CD4-positive, alpha-beta T cell treated with Interleukin-2 at 100 ng/mL for 4 hours (primary cell): Measurements from ENCODE around the gene ETHE1.
A peak's percentile ranks its signal among the peaks of the same experiment; 100 is the strongest.
"Not testable (repeated sequence)": the region's sequence is repeated elsewhere in the genome, so short reads cannot be mapped to it uniquely, and the experiment has no call there.

Experiments used
- DNase-seq: peaks from one replicate; pipeline ENCODE4 v3.0.0-alpha.2; 2020; ENCODE audit warnings: low spot score

Gene ETHE1

DNA sequence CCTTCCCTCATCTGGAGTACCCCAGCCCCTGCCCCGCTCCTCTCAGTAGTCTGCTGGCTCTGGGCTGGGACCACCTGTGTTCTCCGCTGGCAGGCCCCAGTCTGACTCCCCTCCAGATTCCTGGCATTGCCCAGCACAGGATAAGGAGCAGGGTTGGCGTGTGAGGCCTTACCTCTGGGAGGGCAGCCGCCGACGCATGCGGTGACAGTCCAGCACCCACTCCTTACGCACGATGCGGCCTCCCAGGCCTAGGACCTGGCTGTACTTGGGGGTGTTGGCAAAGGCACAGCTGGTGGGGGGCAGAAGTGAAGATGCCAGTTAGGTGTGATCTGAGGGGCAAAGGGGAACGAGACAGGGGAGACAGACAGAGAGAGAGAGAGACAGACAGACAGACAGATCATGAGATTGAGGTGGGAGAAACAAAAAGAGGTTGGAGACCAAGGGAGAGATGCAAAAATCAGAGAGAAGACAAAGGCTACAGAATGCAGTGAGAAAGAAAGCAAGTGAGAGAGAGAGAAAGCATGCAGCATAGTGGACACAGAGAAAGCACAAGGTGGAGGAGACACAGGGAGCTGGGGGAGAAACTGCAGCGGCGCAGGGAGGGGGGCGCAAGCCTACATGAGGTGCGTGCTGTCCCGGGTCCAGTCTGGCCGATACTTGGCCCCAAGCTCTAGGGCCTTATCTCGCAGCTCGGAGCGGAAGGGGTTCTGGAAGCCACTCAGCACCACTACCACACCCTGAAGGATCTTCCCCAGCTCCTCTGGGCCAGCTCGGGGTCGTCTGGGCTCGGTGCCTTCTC, 24.6 kb upstream of the ETHE1 start:
- no peak for DNase-seq

DNA sequence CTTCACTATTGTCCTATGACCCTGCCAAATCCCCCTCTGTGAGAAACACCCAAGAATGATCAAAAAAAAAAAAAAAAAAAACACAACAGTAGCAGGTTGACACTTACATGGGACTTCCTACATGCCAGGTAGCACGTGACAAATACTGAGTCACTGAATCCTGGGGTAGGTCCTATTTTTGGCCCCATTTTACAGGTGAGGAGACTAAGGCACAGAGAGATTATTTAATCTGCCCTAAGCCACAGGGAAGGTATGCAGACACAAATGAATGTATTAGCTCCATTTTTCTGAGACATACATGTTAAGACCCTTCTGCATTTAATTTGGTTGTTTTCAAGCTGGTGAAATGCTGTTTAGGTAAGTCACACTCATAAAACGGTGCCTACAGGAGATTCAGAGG, 21.7 kb upstream of the ETHE1 start:
- no peak for DNase-seq

DNA sequence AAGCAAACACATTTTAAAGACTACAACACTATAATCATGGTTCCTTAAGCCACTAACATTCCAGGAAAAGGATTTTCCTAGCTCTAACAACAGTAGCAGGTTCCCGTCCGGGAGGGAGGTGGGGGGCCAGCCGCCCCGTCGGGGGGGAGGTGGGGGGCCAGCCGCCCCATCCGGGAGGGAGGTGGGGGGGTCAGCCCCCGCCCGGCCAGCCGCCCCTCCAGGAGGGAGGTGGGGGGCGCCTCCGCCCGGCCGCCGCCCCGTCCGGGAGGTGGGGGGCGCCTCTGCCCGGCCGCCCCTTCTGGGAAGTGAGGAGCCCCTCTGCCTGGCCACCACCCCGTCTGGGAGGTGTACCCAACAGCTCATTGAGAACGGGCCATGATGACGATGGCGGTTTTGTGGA, 20.9 kb upstream of the ETHE1 start:
- DNase-seq = not testable (repeated sequence)

DNA sequence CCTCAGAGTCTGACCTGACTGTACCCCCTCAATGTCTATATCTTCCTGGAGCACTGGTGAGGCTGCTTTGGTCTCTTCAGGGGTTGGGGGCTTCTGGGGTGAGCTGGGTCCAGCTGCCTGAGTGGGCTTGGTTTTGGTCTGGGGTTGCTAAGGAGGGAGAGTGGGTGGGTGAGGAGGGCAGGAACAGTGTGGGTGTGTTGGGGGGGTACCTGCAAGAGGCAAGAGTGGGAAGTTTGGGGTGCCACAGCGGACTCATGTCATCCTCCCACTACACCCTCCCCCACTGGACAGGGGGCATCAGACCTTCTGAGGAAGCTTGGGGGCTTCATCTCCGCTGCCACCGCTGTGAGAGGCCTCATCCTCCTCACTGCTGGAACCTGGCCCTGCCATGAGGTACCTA, 19.6 kb upstream of the ETHE1 start:
- no peak for DNase-seq

DNA sequence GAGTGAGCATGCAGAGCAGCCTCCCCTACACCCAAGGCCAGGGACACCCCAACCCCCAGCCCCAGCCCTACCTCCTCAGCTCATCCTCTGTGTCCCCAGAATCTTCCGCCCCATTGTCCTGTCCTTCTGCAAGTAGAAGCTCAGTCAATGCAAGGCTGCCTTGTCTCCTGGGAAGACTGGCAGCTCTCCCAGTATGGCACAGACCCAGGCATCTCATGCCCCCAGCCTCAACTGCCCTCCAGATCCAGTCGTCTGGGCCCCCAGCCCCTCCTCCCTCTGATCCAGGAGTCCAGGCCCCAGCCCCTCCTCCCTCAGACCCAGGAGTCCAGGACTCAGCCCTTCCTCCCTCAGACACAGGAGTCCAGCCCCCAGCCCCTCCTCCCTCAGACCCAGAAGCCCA, 19.0 kb upstream of the ETHE1 start:
- no peak for DNase-seq

DNA sequence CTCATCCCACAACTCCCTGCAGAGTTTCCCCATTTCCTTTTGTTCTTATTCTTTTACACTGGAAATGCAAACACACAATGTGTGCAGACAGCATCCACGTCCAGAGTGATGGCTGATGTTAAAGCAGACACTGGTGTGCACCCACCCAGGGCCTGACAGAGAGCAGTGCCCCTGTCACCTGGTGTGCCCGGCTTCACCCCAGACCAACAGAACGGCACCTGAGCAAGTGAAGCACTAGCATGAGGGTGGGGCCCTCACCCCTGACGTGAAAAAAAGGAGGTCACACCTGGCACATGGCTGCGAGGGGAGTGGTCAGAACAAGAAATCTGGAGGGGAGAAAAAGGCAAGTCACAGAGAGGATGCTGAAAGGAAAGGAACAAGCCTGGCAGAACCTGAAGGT, 18.3 kb upstream of the ETHE1 start:
- no peak for DNase-seq

DNA sequence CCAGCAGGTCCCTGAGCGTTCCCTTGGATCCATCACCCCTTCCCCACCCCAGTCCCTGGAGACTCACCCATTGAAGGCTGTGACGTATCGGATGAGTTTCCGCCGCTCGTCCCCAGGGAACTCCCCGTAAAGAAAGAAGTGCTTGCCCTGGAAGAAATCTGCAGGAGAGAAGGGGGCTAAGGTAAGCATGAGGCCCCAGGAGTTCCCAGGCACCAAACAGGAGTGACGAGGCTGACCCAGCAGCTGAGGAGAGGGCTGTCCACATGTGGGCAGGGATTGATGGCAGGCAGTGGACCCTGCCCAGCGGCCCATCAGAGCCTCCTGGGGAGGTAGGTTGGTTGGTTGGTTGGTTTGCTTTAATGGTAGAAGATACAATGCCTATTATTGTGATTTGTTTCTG, 17.1 kb upstream of the ETHE1 start:
- DNase-seq = no peak

DNA sequence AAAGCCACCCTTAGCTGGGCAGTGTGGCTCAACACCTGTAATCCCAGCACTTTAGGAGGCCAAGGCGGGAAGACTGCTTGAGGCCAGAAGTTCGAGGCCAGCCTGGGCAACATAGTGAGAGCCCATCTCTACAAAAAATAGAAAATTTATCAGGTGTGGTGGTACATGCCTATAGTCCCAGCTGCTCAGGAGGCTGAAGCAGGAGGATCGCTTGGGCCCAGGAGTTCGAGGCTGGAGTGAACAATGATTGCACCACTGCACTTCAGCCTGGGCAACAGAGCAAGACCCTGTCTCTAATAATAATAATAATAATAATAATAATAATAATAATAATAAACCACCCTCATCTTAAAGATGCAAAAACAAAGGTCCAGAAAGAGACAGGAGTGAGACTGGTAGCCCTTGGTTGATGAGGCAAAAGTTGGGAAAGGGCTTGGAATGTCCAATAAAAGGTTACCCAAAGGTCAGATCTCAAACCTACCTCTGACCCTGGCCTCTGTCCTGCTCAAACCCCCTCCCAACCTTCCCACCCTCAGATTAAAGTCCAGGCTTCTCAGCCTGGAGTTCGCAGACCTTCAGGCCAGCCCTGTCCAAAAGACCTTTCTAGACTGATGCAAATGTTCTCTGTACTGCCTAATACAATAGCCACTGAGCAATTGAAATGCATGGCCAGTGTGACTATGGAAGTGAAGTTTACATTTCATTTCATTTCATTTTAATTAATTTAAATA, 15.1 kb upstream of the ETHE1 start:
- DNase-seq = no peak

DNA sequence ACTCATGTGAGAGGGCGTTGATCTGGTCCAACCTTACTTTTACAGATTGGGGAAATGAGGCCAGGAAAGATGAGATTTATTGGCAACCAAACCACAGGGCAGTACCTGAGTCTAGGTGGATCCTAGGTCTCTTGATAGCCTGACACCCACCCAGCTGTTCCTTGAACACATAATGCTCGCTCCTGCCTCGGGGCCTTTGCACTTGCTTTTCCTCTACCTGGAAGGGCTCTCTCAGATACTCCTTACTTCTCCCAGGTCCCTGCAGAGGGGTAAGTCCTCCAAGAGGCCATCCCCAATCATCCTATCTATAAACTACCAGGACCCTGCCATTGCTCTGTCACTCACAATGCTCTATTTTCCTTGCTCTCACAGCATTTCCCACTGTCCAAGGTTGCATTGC, 13.4 kb upstream of the ETHE1 start:
- no peak for DNase-seq

DNA sequence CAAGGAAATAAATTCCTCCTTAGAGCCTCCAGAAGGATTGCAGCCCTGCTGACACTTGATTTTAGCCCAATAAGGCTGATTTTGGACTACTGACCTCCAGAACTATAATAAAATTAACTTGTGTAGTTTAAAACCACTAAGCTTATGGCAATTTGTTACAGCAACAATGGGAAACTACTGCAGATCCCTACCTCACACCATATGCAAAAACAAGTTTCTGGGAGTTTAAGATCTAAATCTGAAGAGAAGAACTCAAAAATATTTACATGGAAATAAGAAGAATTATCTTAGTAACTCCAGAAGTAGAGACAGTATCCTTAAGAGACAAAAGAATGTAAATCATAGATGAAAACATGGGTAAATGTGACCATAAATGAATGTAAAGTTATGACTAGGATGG, 11.9 kb upstream of the ETHE1 start:
- DNase-seq = no peak

DNA sequence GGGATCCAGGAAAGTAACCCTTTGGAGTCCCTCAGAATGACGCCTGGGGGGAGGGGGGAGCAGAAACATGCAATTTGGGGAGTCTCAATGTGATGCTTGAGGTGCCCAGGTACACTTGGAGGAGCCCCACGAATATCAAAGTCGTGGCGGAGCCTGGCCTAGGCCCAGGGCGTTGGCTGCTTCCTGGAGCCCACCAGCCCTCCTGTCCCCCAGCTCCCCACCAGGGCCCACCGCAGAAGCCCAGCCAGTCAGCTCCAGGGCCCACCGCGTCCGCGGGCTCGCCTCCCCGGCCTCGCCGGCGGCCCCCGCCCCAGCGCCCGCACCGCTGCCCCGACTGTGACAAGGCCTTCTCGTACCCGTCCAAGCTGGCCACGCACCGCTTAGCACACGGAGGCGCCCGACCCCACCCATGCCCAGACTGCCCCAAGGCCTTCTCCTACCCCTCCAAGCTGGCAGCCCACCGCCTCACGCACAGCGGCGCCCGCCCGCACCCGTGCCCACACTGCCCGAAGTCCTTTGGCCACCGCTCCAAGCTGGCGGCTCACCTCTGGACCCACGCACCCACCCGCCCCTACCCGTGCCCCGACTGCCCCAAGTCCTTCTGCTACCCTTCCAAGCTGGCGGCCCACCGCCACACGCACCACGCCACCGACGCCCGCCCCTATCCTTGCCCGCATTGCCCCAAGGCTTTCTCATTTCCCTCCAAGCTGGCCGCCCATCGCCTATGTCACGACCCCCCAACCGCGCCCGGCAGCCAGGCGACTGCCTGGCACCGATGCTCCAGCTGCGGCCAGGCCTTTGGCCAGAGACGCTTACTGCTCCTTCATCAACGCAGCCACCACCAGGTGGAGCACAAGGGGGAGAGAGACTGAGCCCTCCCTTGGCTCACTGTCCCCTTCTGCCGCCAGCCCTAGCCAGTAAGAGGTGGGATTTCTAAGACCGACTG, 8.1 kb upstream of the ETHE1 start:
- peak; percentile 22 for DNase-seq

DNA sequence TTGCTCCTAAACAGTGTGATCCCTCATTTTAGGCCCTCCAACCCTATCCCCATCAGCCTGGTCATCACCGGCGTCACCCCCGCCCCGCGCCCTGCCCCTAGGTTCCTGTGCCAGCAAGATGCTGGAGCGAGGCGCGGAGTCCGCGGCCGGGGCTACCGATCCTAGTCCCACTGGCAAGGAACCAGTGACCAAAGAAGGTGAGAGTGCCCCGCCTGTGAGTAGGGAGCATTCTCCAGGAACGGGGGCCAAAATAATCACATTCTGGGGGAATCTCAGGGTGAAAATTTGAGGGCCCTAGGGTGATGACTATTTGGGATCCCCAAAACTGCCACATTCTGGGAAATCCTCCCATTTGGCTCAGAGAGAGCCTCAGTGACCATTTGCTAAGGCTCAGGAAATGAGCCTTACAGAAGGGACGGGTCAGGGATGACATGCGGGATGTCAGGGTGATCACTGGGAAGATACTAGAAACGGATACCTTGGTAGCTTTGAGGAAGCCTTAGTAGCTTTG, 7.4 kb upstream of the ETHE1 start:
- DNase-seq = no peak

DNA sequence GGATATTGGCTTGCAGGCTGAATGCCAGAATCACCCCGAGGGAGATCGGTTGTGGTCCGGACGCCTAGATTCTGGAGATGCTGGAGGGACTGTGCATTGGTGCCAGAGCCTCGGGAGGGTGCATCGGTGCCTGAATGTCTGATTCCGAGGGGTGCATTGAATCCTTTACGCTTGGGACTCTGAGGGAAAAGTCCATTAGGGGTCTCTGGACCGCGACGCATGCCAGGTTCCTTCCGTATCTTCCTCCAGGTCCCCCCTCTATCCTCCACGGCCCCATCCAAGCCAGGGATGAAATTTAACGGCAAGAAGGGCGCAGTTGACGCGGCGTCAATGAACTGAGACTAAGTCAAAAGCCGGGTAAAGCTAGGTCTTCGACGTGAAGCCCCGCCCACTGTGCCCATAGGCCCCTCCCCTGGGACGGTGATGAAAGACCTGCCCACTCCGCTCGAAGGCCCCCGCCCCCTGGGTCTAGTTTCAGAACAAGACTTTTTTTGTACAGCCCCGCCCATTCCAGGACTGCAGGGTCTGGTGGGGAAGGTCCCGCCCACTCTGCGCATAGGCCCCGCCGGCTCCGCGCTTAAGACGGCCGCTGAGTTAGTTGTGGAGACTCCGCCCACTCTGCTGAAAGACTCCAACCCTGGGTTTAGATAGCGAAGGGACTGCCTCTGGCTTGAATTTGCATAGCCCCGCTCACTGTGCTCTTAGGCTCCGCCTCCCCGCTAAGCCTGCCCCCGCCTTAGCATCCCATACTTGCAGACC, 6.7 kb upstream of the ETHE1 start:
- peak; percentile 94 for DNase-seq

DNA sequence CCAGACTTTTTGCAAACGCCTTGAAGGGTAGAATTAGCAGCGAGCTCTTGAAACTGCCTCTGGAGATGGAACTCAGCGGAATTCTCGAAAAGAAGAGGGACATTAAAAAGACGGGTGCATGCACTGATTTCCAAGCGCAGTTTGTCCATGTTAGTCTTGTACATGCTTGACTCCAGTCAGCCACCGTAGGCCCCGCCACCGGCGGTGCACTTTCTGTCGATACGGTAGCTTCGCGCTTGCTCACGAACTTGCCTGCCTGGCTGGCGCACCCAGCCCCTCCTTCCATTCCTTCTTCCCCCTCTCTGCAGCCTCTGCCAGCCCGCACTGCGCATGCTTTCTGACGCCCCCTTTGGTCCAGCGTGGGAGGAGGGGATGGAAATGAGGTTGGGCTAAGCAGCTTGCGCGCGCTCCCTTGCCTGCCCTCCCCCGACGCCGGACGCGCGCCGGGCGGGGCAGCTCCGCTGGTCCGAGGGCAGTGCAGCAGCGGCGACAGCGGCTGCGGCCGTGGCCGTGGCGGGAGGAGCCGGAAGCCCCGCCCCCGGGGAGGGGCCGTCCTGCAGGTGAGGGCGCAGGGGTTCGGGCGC, 6.1 kb upstream of the ETHE1 start, which contains the start of gene ZNF575:
Gene ZNF575, plus strand, starts transcription at position 227 of the 584 bp plus-strand sequence. CDS start 1,235 bp downstream, outside the sequence.
- DNase-seq = peak; percentile 85

DNA sequence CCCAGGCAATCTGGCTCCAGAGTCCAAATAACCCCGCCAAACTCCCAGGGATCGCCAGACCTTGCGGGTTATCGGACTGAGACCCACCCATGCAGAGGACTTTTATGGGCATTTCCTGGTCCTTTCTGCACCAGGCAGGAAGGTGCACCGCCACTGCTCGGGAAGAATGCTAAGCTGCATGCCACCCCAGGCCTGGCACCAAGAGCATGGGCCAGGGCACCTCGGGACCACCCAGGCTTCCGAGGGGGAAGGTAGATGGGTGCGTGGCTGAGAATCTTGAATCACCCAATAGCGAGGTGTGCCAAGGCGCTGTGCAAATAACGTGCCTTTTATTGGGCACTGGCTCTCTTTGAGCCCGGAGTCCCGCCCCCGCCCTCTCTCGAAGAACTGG, 5.6 kb upstream of the ETHE1 start:
- no peak for DNase-seq

DNA sequence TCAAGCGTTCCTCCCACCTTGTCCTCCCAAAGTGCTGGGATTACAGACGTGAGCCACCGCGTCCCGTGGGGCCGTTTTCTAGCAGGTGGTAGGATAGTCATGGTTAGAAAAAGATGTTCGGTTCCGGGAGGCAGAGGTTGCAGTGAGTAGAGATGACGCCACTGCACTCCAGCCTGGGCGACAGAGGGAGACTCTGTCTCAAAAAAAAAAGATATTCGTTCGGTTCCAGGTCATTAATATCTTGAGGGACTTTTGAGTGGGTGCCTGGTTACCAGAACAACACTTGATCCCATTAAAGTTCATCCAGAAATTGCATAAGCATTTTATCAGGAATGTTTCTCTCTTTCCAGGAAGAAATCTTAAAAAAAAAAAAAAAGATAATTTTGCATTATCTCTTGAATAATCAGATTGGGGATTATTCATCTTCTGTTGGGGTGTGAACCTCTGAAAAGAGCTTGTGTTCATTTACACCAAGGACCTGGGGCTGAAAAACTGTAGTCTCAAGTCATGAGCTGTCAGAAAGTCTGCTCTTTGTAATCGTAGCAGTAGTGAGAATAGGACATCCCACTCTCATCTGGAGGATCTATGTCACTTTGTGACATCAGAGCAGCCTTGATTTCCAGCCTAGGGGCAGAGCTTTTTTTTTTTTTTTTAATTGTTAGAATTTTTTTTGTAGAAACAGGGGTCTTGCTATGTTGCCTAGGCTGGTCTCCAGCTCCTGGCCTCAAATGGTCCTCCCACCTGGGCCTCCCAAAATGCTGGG, 1.0 kb upstream of the ETHE1 start:
- no peak for DNase-seq

DNA sequence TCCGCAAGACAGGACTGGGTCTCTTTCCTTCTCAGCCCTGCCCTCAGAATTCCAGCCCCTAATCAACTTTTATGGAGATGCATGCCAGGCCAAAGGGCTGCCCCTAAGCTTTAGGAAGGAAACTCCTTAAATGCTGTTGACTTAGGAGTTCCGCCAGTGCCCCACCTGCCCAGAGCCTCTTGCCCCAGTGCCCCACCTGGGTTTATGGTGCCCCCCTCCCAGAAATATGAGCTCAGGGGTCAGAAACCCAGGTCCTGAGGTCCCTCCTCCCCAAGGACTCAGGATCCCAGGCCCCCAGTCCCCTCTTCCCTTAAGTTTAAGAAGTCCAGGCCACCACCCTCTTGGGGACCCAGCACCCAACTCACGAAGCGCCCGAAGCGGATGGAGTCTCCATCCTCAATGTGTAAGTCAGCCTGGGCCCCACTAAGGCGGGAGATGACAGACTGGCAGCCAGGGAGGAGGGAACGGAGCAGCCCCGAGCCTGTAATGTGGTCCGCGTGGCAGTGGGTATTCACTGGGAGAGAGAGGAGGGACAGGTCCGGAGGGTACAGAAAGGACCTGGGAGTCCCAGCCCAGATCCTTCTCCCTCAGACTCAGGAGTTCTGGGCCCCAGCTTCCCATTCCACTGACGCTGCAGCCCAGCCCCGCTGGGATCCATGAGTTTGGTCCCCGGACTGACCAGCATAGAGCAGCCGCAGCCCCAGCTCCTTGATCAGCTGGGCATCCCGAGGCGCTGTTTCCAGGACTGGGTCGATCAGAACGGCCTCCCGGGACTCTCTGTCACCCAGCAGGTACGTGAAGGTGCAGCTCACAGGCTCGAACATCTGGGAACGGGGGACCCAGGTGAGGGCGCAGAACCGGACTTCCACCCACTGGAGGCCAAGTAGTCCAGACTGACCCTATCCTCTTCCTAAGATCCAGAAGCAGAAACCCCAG, 897 bp downstream of the ETHE1 start:
- no peak for DNase-seq

DNA sequence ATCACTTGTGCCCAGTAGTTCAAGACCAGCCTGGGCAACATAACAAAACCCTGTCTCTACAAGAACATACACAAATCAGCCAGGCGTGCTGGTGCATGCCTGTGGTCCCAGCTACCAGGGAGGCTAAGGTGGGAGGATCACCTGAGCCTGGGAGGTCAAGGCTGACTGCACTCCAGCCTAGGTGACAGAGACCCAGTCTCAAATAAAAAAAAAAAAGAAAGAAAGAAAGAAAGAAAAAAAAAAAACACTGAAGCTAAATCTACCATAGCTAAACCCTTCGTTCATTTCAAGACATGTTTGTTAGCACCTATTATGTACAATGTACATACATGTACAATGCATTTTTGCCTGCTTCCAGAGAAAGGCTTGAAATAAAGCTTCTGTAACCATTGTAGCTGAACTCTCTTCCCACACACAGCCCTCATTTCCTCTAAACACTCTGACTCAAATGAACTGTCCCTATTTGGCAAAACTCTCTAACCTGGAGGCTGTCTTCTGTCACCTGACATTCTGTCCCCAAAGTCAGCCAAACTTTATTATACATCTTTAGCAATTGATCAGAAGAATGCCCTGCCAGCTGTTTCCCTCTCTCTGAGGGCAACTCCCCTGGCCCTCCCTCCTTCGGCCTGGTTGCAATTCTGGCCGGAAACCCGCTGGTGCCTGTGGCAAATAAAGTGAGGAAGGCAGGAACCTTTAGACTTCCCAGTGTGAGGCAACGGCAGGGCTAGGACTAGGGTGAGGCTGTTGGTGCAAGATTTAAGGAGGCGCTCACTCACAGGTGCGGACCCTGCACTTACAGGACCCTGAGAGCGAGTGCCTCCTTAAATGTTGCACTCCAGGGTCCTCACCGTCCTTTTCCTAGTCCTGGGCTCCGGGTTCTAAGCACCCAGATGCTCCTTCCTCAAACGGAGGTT, 1.8 kb downstream of the ETHE1 start:
- peak; percentile 50 for DNase-seq
